Activated T-cell treated with anti-CD3 and anti-CD28 coated beads, Interleukin-2, amount 50 U/mL, for 4 hours (primary cell): ENCODE data around the gene GRIN1. TPM values are rescaled to one million over a fixed set of nuclear protein-coding genes. Genes with fewer than 3 reads are reported as not detected.
"Not testable (repeated sequence)": the region's sequence is repeated elsewhere in the genome, so short reads cannot be mapped to it uniquely, and the experiment has no call there.

ENCODE experiments used
- ATAC-seq, 2 donors: fragments of 200-7000 bp; cut with Tn5 transposase; one replicate each; pipeline ENCODE4 v1.10.0; 2021
- DNase-seq: peaks from one replicate; pipeline ENCODE4 v3.0.0-alpha.2; 2020
- H3K27me3 Mint-ChIP-seq: one replicate; pipeline ENCODE4 v1.8.0; 2021; ENCODE audit warnings: low read depth, mixed read lengths
- H3K36me3 Mint-ChIP-seq: one replicate; pipeline ENCODE4 v1.8.0; 2022; ENCODE audit warnings: mixed read lengths; ENCODE audit not compliant: insufficient read depth
- H3K4me1 Mint-ChIP-seq: one replicate; pipeline ENCODE4 v1.8.0; 2021; ENCODE audit warnings: low read depth, mixed read lengths
- H3K4me3 Mint-ChIP-seq: one replicate; pipeline ENCODE4 v1.8.0; 2021; ENCODE audit warnings: mild to moderate bottlenecking, moderate library complexity, mixed read lengths
- H3K9me3 Mint-ChIP-seq: one replicate; pipeline ENCODE4 v1.8.0; 2021; ENCODE audit warnings: mixed read lengths
- total RNA-seq, 3 donors: library from RNA; stranded (reverse); gene quantifications; one replicate each; pipeline ENCODE4 v1.2.1, GENCODE V29; 2021

Gene GRIN1
- total RNA-seq, 3 donors from 2014 or later: 0.13 to 0.26 TPM; not detected in 1

- ATAC-seq (no peak), DNase-seq (no peak)
- Mint-ChIP-seq H3K4me1 (peaks cover 10% of the 10 kb centered on the region), H3K9me3 (no peaks in the 10 kb centered on the region), H3K27me3 (no peaks in the 10 kb centered on the region), H3K36me3 (no peaks in the 10 kb centered on the region), H3K4me3 (no peak overlapping the region)
Measured at GRCh38 chr9:137116728-137117127, 22.2 kb upstream of the GRIN1 start.

DNA sequence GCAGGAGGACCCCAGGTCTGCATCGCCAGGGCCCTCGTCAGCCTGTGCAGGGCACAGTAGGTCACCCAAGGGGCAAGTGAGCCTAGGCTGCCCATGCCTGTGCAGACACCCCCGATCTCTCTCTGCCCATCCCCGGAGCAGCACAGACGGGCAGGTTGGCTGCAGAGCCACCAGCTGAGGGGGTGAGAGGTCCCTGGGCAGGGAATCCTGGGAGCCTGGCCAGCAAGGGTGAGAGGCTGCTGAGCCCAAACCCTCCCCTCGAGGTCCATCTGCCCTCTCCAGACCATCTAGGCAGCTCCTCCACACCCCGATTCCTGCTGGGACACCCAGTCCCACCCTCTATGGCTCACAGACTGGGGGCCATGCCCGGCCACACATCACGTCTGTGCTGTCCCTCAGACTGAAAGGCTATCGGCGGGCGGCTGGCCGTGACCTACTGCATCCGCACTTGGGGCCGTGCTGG, 21.7 kb upstream of the GRIN1 start:
- Mint-ChIP-seq H3K9me3 (no peaks in the 10 kb centered on the region), H3K4me3 (no peak overlapping the region), H3K36me3 (no peaks in the 10 kb centered on the region), H3K4me1 (peaks cover 14% of the 10 kb centered on the region), H3K27me3 (no peaks in the 10 kb centered on the region)
- ATAC-seq (no peak), DNase-seq (no peak)

GRCh38 chr9:137118092-137118603, 20.8 kb upstream of the GRIN1 start:
- ATAC-seq: not testable (repeated sequence)

GRCh38 chr9:137121927-137122795, 16.8 kb upstream of the GRIN1 start:
- not testable (repeated sequence) for H3K36me3 Mint-ChIP-seq, DNase-seq, H3K4me3 Mint-ChIP-seq, H3K27me3 Mint-ChIP-seq, H3K9me3 Mint-ChIP-seq, ATAC-seq
- peaks cover 25% of the 10 kb centered on the region for H3K4me1 Mint-ChIP-seq

More at GRCh38 chr9:137118092-137118603, 20.8 kb upstream of the GRIN1 start:
- H3K4me1 Mint-ChIP-seq: peaks cover 16% of the 10 kb centered on the region
- not testable (repeated sequence) for H3K27me3 Mint-ChIP-seq, H3K9me3 Mint-ChIP-seq, H3K36me3 Mint-ChIP-seq, DNase-seq, H3K4me3 Mint-ChIP-seq

DNA sequence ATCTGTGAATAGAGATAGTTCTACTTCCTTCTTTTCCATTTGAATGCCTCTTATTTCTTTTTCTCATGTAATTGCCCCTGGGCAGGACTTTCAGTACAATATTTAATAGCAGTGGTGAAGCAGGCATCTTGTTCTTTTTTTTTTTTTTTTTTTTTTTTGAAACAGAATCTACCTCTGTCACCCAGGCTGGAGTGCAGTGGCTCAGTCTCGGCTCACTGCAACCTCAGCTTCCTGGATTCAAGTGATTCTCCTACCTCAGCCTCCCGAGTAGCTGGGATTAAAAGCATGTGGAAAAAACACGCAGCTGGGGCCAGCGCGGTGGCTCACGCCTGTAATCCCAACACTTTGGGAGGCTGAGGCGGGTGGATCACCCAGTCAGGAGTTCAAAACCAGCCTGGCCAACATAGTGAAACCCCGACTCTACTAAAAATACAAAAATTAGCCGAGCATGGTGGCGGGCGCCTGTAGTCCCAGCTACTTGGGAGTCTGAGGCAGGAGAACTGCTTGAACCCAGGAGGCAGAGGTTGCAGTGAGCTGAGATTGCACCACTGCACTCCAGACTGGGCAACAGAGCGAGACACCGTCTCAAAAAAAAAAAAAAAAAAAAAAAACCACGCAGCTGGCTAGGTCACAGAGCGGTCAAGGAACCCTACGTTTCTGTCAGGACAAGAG, 16.0 kb upstream of the GRIN1 start:
- not testable (repeated sequence) for H3K4me3 Mint-ChIP-seq
- peaks cover 32% of the 10 kb centered on the region for H3K4me1 Mint-ChIP-seq

DNA sequence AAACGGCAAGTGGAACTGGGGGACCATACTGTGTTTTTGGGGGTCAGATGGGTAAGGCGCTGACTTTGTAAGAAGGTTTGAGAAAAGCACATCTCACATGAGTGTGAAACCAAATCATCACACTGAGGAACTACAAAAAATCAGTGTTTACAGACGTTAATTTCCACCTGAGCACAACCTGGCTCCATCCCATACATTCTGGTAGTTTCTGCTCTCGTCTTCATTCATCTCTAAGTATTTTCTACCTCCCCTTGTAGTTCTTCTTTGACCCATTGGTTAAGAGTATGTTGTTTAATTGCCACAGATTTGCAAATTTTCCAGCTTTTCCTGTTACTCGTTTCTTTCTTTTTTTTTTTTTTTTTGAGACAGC, 15.5 kb upstream of the GRIN1 start:
- Mint-ChIP-seq H3K4me3 (no peak overlapping the region), H3K27me3 (no peaks in the 10 kb centered on the region), H3K9me3 (no peaks in the 10 kb centered on the region), H3K36me3 (no peaks in the 10 kb centered on the region), H3K4me1 (peaks cover 37% of the 10 kb centered on the region)
- ATAC-seq (no peak), DNase-seq (no peak)

More for the DNA sequence above, 16.0 kb upstream of the GRIN1 start:
- not testable (repeated sequence) for H3K27me3 Mint-ChIP-seq, H3K9me3 Mint-ChIP-seq, DNase-seq, ATAC-seq, H3K36me3 Mint-ChIP-seq

- not testable (repeated sequence) for H3K27me3 Mint-ChIP-seq, H3K36me3 Mint-ChIP-seq
Measured at GRCh38 chr9:137123952-137124462, 14.9 kb upstream of the GRIN1 start.

GRCh38 chr9:137126786-137127185, 12.2 kb upstream of the GRIN1 start:
- H3K4me1 Mint-ChIP-seq: peaks cover 35% of the 10 kb centered on the region
- no peak for DNase-seq
- no peaks in the 10 kb centered on the region for H3K9me3 Mint-ChIP-seq
- ATAC-seq: no peak
- H3K4me3 Mint-ChIP-seq: peak overlapping the region; percentile 92
- H3K36me3 Mint-ChIP-seq: peaks cover 2% of the 10 kb centered on the region
- no peaks in the 10 kb centered on the region for H3K27me3 Mint-ChIP-seq

More at GRCh38 chr9:137123952-137124462, 14.9 kb upstream of the GRIN1 start:
- not testable (repeated sequence) for DNase-seq, H3K9me3 Mint-ChIP-seq, H3K4me3 Mint-ChIP-seq, ATAC-seq
- peaks cover 38% of the 10 kb centered on the region for H3K4me1 Mint-ChIP-seq

- H3K27me3 Mint-ChIP-seq: no peaks in the 10 kb centered on the region
Measured at GRCh38 chr9:137127301-137128157, 11.4 kb upstream of the GRIN1 start.

DNA sequence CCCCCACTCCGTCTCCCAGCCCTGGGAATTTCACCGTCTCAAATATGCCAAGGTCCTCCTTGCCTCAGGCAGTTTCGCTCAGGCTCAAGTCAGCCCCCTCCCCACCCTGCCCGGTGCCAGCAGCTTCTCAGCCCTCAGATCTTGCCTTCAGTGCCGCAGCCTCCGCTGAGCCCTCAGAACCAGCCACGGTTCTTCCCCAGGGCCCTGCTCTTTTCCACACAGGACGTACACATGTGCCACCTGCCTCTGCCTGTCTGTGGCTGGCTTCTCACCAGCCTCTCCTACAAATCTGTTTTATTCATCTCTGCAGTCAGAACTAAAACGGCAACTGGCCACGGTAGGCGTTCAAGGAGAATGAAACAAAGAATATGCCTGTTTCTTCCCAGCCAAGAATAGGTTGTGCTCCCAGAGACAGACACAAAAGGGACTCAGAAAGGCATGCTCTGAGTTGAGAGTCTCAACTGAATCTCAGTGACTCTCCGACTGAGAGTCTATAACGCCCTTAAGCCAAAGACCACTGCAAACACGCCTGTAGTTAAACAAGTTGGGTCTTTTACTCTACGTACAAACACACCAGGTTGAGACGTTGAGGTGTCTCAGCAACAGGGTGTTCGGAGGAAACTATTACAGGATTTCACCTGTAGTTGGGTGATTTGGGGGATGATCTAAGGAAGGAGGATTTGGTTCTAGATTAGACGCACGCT, 10.6 kb upstream of the GRIN1 start:
- Mint-ChIP-seq H3K4me3 (peak overlapping the region; percentile 92), H3K36me3 (peaks cover 2% of the 10 kb centered on the region), H3K4me1 (peaks cover 27% of the 10 kb centered on the region), H3K9me3 (no peaks in the 10 kb centered on the region), H3K27me3 (peaks cover 3% of the 10 kb centered on the region)
- no peak for DNase-seq
- ATAC-seq: no peak

More at GRCh38 chr9:137127301-137128157, 11.4 kb upstream of the GRIN1 start:
- no peak for DNase-seq
- Mint-ChIP-seq H3K4me1 (peaks cover 29% of the 10 kb centered on the region), H3K36me3 (peaks cover 2% of the 10 kb centered on the region), H3K4me3 (peak overlapping the region; percentile 92), H3K9me3 (no peaks in the 10 kb centered on the region)
- no peak for ATAC-seq

- ATAC-seq (peak; percentile 2 to 4), DNase-seq (no peak)
- no peaks in the 10 kb centered on the region for H3K9me3 Mint-ChIP-seq
Measured at GRCh38 chr9:137128862-137129455, 10.0 kb upstream of the GRIN1 start.

DNA sequence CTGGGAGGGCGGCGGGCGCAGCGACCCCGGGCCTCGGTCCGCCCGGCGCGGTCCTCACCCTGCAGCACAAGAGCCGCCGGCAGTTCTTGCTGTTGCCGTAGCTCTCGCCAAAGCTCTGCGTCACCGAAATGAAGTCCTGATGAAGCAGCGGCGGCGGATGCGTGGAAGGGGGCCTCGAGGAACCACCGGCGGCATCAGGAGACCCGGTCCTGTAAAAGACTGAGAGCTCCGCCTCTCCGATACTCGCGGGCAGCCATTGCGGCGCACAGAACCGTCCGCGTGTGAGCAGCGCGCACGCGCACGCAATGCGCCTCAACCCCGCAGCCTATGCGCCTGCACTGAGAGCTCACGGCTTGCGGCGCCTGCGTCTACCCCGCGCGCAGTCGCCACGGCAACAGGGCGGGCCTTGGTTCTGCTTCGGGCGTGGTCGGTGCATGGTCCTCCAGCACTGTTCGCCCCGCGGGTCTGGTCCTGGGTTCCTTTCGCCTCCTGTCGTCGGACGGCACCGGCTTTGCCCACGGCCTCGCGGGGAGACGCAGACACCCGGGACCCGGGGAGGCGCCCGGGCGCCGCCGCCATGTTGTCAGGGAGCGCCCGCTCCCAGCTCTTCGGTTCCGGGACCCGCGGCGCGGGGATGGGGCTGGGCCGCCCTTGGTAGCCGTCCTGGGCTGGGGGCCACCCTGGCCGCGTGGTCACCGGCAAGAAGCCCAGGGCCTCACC, 9.3 kb upstream of the GRIN1 start:
- ATAC-seq: peak; percentile 97 to 98

More at GRCh38 chr9:137128862-137129455, 10.0 kb upstream of the GRIN1 start:
- peaks cover 2% of the 10 kb centered on the region for H3K36me3 Mint-ChIP-seq
- H3K4me3 Mint-ChIP-seq: peak overlapping the region; percentile 92
- H3K4me1 Mint-ChIP-seq: peaks cover 27% of the 10 kb centered on the region
- H3K27me3 Mint-ChIP-seq: peaks cover 6% of the 10 kb centered on the region

More for the DNA sequence above, 9.3 kb upstream of the GRIN1 start:
- DNase-seq: peak; percentile 84
- Mint-ChIP-seq H3K27me3 (peaks cover 13% of the 10 kb centered on the region), H3K4me3 (peak overlapping the region; percentile 92), H3K9me3 (no peaks in the 10 kb centered on the region), H3K36me3 (peaks cover 2% of the 10 kb centered on the region), H3K4me1 (peaks cover 27% of the 10 kb centered on the region)
